AG09319 (cell line): ENCODE data around the gene ATG3.
"Not testable (repeated sequence)": the region's sequence is repeated elsewhere in the genome, so short reads cannot be mapped to it uniquely, and the experiment has no call there.

Experiments used
- DNase-seq: peaks from one replicate; pipeline ENCODE4 v3.0.0-alpha.2; 2010; ENCODE audit warnings: low read depth; ENCODE audit errors: extremely low read depth
- CTCF ChIP-seq: IDR thresholded peaks from 2 replicates; pipeline ENCODE4 v1.5.1; 2011; ENCODE audit warnings: low read depth, mild to moderate bottlenecking, inconsistent platforms, low read length, moderate library complexity

Gene ATG3

GRCh38 chr3:112539825-112540650, 21.7 kb downstream of the ATG3 start:
- TF ChIP-seq CTCF: no peak
- DNase-seq: no peak

GRCh38 chr3:112531358-112531781, 30.4 kb downstream of the ATG3 start:
- DNase-seq: peak; percentile 4
- peak; percentile 41 for TF ChIP-seq CTCF

GRCh38 chr3:112530573-112530972, 31.2 kb downstream of the ATG3 start:
- no peak for TF ChIP-seq CTCF
- no peak for DNase-seq

- DNase-seq: not testable (repeated sequence)
Measured at GRCh38 chr3:112524127-112524526, 37.6 kb downstream of the ATG3 start.

- peak; percentile 24 for DNase-seq
- TF ChIP-seq CTCF: peak; percentile 73
Measured at GRCh38 chr3:112519424-112520001, 42.2 kb downstream of the ATG3 start.

- not testable (repeated sequence) for DNase-seq
Measured at GRCh38 chr3:112518970-112519369, 42.8 kb downstream of the ATG3 start.

- no peak for DNase-seq
- TF ChIP-seq CTCF: no peak
Measured at GRCh38 chr3:112514527-112515128, 47.1 kb downstream of the ATG3 start.

GRCh38 chr3:112512320-112512719, 49.4 kb downstream of the ATG3 start:
- no peak for TF ChIP-seq CTCF
- DNase-seq: no peak
